ENCODE measurements around the gene TOR2A. TPM values are rescaled to one million over a fixed set of nuclear protein-coding genes. Genes with fewer than 3 reads are reported as not detected.
"Not testable (repeated sequence)": the region's sequence is repeated elsewhere in the genome, so short reads cannot be mapped to it uniquely, and the experiment has no call there.

The TOR2A gene
- 3.3 and 3.8 TPM in 2 replicates for total RNA-seq (2012; rRNA removed)

DNA sequence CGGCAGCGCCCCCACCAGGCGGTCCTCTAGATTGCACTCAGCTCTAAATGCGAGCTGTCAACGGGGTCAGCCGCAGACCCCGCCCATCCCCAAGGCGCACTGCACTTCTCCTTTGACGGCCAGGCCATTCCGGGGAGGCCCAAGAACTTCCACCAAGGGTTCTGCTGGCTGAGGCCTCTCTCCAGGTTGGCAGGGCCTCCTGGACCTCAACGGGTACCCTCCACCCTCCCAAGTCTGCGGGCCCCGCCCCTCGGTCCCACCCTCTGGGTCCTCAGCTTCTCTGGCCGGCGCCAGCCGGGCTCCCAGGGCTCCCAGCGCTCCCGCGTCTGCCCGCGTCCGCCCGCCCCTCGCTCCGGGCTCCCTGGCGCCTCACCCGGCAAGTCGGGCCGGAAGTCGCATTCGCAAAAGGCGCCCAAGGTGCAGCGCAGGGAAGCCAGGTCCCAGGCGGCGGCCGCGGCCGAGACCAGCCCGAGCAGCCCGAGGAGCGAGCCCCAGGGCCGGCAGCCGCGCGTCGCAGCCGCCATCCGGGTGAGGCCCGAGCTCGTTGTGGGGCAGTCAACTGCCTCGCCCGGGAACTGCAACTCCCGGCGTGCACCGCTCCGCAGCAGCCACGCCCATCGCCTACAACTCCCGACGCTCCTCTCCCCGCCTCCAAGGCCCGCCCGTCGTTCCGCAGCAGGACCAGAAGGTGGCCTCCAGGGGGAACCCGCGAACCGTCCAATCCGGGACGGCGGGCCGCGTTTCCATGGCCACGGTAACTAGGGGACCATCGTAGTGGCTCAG is at the start of gene TOR2A:
Gene TOR2A (minus strand): TSS at position 548 of the 783 bp plus-strand sequence. CDS start 24 bp downstream, at position 524.
- Histone ChIP-seq H3K36me3 (ENCODE audit: insufficient read depth, low read length) (no peaks in the 10 kb centered on the region), H3K9me3 (replicated peaks; ENCODE audit: low read length) (no peaks in the 10 kb centered on the region), H3K4me2 (ENCODE audit: low read length) (peak within 1 kb of the TSS; percentile 90), H3K4me3 (ENCODE audit: low read length) (peak within 1 kb of the TSS; percentile 78), H3K9ac (ENCODE audit: low read depth, low read length) (peak within 1 kb of the TSS; percentile 81), H3K27me3 (ENCODE audit: control insufficient read depth, insufficient read depth, low read length) (peaks cover 11% of the 10 kb centered on the region), H3K4me1 (ENCODE audit: control insufficient read depth, insufficient read depth, low read length) (peaks cover 12% of the 10 kb centered on the region)

DNA sequence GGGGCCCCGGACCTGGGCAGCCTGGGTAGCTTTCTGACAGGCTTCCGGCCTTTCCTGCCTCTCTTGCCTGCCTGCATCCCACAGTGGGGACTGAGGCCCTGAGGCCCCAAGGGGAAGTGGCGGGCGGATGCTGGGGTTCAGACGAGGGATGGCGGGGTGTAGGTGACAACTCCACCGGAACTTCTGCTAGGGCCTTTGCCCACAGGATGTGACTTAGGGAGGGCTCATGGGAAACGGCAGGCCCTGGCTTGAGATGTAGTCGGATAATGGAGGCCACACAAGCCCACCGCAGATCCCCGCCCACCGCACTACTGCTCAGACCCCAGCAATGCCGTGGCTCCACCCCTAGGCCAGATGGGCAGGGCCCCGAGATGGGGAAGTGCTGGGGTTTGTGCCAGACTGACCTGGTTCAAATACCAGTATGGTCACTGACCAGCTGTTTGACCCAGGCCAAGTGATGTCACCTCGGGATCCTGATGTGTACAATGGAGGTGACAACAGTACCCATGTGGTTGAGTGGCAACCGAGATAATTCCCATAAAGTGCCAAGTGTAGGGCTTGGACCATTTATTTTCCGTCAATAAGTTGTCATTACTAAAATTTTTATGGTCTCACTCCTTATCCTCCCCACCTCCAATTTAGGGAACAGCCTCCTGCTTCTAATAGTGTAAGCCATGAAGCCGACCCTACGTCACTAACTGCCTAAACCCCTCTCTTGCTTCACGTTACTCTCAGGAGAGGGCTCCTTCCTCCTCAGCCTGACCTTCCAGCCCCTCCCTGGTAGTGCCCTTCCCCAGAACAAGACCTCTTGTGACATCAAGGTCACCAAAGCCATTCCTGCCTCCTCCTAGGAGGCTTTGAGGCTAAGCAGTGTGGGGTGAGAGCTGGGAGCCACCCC is 48.3 kb upstream of the TOR2A start:
- Histone ChIP-seq H3K4me3 (ENCODE audit: low read length) (no peak overlapping the region), H3K9ac (ENCODE audit: low read depth, low read length) (no peak overlapping the region)

DNA sequence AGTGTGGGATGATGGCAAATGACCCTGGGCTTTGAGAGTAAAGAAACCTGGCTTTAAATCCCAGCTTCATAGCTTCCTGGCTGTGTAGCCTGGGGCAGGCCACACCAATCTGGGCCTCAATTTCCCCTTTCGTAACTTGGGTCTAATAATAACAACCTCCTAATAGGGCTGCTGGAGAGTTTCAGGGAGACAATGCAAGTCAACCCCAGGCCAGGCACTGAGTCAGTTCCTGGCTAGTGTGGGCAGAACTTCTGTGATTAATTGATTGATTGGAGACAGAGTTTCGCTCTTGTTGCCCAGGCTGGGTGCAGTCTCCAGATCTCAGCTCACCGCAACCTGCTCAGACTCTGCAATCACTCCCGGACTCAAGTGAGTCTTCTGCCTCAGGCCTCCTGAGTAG is 46.7 kb upstream of the TOR2A start:
- H3K9me3 ChIP-seq (replicated peaks; ENCODE audit: low read length), result no peaks in the 10 kb centered on the region
- H3K4me2 ChIP-seq (ENCODE audit: low read length), result no peak overlapping the region
- H3K9ac ChIP-seq (ENCODE audit: low read depth, low read length), result no peak overlapping the region
- H3K4me1 ChIP-seq (ENCODE audit: control insufficient read depth, insufficient read depth, low read length), result peaks cover 3% of the 10 kb centered on the region
- H3K36me3 ChIP-seq (ENCODE audit: insufficient read depth, low read length), result no peaks in the 10 kb centered on the region
- H3K27me3 ChIP-seq (ENCODE audit: control insufficient read depth, insufficient read depth, low read length), result peaks cover 3% of the 10 kb centered on the region
- H3K4me3 ChIP-seq (ENCODE audit: low read length), result no peak overlapping the region

More for the DNA sequence above, 48.3 kb upstream of the TOR2A start:
- no peak overlapping the region for H3K4me2 ChIP-seq (ENCODE audit: low read length)
- peaks cover 15% of the 10 kb centered on the region for H3K36me3 ChIP-seq (ENCODE audit: insufficient read depth, low read length)
- no peaks in the 10 kb centered on the region for H3K27me3 ChIP-seq (ENCODE audit: control insufficient read depth, insufficient read depth, low read length)
- H3K4me1 ChIP-seq (ENCODE audit: control insufficient read depth, insufficient read depth, low read length), result peaks cover 12% of the 10 kb centered on the region
- no peaks in the 10 kb centered on the region for H3K9me3 ChIP-seq (replicated peaks; ENCODE audit: low read length)

DNA sequence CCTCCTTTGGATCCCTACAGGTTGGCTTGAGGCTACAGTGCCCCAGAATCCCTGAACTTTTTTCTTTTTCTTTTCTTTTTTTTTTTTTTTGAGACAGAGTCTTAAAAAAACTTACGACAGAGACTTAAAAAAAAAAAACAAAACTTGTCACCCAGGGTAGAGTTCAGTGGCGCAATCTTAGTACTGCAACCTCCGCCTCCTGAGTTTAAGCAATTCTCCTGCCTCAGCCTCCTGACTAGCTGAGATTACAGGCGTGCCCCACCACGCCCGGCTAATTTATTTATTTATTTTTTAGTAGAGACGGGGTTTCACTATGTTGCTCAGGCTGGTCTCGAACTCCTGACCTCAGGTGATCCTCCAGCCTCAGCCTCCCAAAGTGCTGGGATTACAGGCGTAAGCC is 45.8 kb upstream of the TOR2A start:
- not testable (repeated sequence) for H3K36me3 ChIP-seq (ENCODE audit: insufficient read depth, low read length); H3K9ac ChIP-seq (ENCODE audit: low read depth, low read length); H3K4me2 ChIP-seq (ENCODE audit: low read length); H3K4me1 ChIP-seq (ENCODE audit: control insufficient read depth, insufficient read depth, low read length); H3K9me3 ChIP-seq (replicated peaks; ENCODE audit: low read length); H3K4me3 ChIP-seq (ENCODE audit: low read length)
- H3K27me3 ChIP-seq (ENCODE audit: control insufficient read depth, insufficient read depth, low read length), result peaks cover 12% of the 10 kb centered on the region

DNA sequence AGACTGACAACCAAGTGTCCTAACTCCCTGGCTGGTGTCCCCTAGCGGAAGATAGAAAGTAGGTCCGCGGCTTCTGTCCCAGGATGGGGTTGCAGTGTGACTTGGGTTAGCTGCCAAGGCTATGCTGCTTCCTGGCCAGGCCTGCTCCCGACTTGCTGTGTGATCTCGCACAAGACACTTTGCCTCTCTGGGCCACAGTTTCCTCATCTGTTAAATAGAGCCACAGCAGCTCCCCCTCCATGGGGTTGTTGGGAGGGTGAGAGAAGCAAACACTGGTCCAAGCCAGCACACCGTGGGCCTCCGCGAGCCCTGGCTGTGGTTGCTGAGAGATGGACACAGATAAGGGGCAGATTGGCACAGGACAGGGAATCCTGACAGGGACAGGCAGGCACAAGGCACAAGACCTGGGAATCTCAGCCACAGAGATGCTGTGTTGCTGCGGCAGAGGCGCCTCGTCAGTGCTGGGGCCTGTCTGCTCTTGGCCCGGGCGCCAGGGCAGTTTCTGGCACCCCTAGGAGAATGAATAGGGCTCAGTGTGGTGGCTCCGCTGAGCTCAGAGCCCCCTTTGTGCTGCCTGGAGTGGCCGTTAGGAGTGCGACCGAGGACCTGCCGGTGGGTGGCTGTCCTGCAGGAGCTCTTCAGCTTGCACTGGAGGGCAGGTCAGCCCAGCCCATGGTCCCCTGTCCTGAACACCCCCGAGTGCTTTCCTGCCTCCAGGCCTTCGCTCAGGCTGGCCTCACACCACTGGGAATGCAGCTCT is 45.2 kb upstream of the TOR2A start:
- no peak overlapping the region for H3K9ac ChIP-seq (ENCODE audit: low read depth, low read length)
- H3K36me3 ChIP-seq (ENCODE audit: insufficient read depth, low read length), result no peaks in the 10 kb centered on the region
- no peak overlapping the region for H3K4me3 ChIP-seq (ENCODE audit: low read length)
- H3K27me3 ChIP-seq (ENCODE audit: control insufficient read depth, insufficient read depth, low read length), result peaks cover 12% of the 10 kb centered on the region
- H3K4me2 ChIP-seq (ENCODE audit: low read length), result no peak overlapping the region
- H3K4me1 ChIP-seq (ENCODE audit: control insufficient read depth, insufficient read depth, low read length), result peaks cover 3% of the 10 kb centered on the region
- H3K9me3 ChIP-seq (replicated peaks; ENCODE audit: low read length), result no peaks in the 10 kb centered on the region

DNA sequence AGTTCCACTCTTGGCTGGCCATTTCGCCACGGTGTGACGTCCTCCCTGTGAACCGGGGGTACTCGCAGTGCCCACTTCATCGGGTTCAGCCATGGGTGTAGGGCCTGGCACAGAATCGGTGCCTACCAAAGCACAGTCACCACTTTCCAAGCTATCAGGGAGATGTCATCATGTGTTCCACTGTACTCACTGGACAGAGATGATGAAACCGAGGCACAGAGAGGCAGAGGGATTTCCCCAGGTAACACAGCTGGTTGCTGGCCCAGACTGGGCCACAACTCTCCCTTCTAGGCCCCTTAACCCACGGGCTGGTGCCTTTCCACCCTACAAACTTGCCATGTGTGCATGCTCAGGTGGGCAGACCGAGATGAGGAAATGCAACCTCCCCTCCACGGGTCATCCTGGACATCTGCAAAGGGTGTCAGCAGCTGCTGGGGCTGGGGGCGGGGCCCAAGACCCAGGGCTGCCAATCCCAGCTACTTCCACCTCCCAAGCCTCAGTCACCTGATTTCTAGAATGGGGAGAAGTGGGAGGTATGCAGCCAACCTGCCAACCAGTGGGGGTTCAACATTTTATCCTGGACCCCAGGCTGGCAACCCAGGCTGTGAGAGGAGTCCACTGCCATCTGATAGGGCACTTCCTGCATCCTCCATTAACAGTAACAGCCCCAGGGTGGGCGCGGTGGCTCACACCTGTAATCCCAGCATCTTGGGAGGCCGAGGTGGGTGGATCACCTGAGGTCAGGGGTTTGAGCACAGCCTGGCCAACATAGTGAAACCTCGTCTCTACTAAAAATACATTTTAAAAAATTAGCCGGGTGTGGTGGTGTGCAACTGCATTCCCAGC is 44.3 kb upstream of the TOR2A start:
- Histone ChIP-seq H3K4me2 (ENCODE audit: low read length) (no peak overlapping the region), H3K4me1 (ENCODE audit: control insufficient read depth, insufficient read depth, low read length) (no peaks in the 10 kb centered on the region), H3K27me3 (ENCODE audit: control insufficient read depth, insufficient read depth, low read length) (peaks cover 14% of the 10 kb centered on the region), H3K4me3 (ENCODE audit: low read length) (no peak overlapping the region), H3K36me3 (ENCODE audit: insufficient read depth, low read length) (no peaks in the 10 kb centered on the region), H3K9ac (ENCODE audit: low read depth, low read length) (no peak overlapping the region), H3K9me3 (replicated peaks; ENCODE audit: low read length) (no peaks in the 10 kb centered on the region)

DNA sequence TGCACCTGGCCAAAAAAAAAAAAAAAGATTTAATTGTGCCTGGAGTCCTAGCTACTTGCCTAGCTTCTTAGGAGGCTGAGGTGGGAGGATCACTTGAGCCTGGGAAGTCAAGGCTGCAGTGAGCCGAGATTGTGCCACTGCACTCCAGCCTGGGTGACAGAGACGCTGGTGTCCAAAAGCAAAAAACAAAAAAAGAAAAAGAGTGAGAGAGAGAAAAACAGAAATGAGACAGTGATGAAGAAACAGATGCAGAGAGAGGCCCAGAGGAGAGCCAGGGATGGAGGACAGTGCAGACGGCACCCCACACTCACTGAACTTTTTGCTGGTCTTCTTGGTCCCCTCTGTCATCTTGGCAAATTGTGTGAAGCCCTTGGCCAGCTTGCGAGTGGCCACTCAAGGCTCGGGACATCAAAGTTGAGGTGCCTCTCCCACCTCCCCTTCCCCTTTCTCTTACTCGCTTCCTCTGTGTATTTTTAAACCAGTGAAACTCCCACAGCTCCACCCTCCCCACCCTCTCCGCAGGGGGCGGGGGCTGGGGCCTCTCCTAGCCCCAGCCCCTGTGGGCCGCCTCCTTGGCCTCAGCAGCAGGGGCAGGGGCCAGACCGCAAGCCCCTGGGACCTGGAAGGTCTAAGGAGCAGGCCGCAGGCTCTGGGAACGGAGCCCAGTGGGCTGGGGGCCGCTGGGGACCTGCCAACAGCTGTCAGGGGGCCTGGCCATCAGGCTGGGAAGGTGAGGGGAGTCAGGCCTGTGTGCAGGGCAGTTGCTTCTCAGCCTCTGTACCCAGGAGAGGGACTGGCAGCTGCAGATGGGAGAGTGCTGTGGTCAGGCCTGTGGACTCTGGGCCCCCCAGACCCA is 43.4 kb upstream of the TOR2A start, which contains the start of gene SH2D3C:
Gene SH2D3C (minus strand): TSS at position 387 of the 856 bp plus-strand sequence. CDS start 39 bp downstream, at position 348.
- Histone ChIP-seq H3K27me3 (ENCODE audit: control insufficient read depth, insufficient read depth, low read length) (peaks cover 18% of the 10 kb centered on the region), H3K4me3 (ENCODE audit: low read length) (no peak within 1 kb of the TSS), H3K4me1 (ENCODE audit: control insufficient read depth, insufficient read depth, low read length) (no peaks in the 10 kb centered on the region), H3K36me3 (ENCODE audit: insufficient read depth, low read length) (no peaks in the 10 kb centered on the region), H3K9me3 (replicated peaks; ENCODE audit: low read length) (no peaks in the 10 kb centered on the region), H3K9ac (ENCODE audit: low read depth, low read length) (no peak within 1 kb of the TSS), H3K4me2 (ENCODE audit: low read length) (no peak within 1 kb of the TSS)

DNA sequence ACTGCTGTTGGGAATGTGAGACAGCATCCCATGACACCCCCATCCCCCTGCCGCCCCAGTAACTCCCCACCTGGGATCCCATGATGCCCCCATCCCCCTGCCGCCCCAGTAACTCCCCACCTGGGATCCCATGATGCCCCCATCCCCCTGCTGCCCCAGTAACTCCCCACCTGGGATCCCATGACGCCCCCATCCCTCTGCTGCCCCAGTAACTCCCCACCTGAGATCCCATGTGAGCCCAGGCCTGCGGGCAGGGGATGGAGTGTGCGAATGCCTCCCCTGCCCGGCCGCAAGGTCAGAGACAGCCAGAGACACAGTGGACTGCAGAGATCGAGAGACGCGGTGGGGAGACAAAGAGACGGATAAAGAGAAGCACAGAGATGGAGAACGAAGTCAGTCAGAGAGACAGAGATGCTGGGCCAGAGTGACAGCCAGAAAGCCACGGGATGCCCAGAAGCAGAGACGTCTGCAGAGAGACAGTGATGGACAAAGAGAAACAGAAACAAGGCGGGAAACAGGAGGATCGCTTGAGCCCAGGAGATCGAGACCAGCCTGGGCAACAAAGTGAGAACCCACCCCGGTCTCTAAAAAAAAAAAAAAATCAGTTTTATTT is 42.4 kb upstream of the TOR2A start:
- no peaks in the 10 kb centered on the region for H3K4me1 ChIP-seq (ENCODE audit: control insufficient read depth, insufficient read depth, low read length)
- H3K4me2 ChIP-seq (ENCODE audit: low read length), result no peak overlapping the region
- H3K4me3 ChIP-seq (ENCODE audit: low read length), result no peak overlapping the region
- no peaks in the 10 kb centered on the region for H3K36me3 ChIP-seq (ENCODE audit: insufficient read depth, low read length)
- H3K9ac ChIP-seq (ENCODE audit: low read depth, low read length), result no peak overlapping the region
- peaks cover 25% of the 10 kb centered on the region for H3K27me3 ChIP-seq (ENCODE audit: control insufficient read depth, insufficient read depth, low read length)
- no peaks in the 10 kb centered on the region for H3K9me3 ChIP-seq (replicated peaks; ENCODE audit: low read length)

DNA sequence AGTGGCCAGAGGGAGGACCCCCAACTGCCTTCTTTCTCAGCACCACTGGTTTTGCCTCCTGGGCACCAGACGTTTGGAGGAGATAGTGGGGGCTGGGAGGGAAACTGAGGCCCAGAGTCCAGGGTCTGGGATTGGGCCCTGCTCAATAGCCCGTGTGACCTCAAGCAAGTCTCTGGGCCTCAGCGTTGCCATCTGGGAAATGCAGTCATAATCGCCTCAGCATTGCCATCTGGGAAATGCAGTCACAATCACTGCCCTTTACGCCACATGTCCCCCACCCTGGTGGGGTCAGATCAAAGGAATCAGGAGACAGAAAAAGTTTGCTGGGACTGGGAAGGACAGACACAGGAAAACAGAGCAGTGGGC is 41.8 kb upstream of the TOR2A start:
- no peaks in the 10 kb centered on the region for H3K36me3 ChIP-seq (ENCODE audit: insufficient read depth, low read length)
- peaks cover 26% of the 10 kb centered on the region for H3K27me3 ChIP-seq (ENCODE audit: control insufficient read depth, insufficient read depth, low read length)
- H3K9ac ChIP-seq (ENCODE audit: low read depth, low read length), result no peak overlapping the region
- H3K4me3 ChIP-seq (ENCODE audit: low read length), result no peak overlapping the region
- no peaks in the 10 kb centered on the region for H3K9me3 ChIP-seq (replicated peaks; ENCODE audit: low read length)
- H3K4me2 ChIP-seq (ENCODE audit: low read length), result no peak overlapping the region
- no peaks in the 10 kb centered on the region for H3K4me1 ChIP-seq (ENCODE audit: control insufficient read depth, insufficient read depth, low read length)

Data from skeletal muscle satellite cell (primary cell).